GM21786 (cell line): Measurements from ENCODE around the gene CEACAM16.
A peak's percentile ranks its signal among the peaks of the same experiment; 100 is the strongest.

Source experiments
- ATAC-seq: cut with Tn5 transposase; IDR thresholded peaks from one replicate; pipeline ENCODE4 v1.9.1; 2021; ENCODE audit not compliant: unreplicated experiment

Gene CEACAM16

GRCh38 chr19:44744871-44745332 lies 46.0 kb downstream of the CEACAM16 start:
- ATAC-seq, result no peak

GRCh38 chr19:44745341-44745831 lies 46.4 kb downstream of the CEACAM16 start:
- no peak for ATAC-seq

GRCh38 chr19:44745887-44746600 lies 47.1 kb downstream of the CEACAM16 start:
- ATAC-seq, result no peak

GRCh38 chr19:44746616-44746945 lies 47.6 kb downstream of the CEACAM16 start:
- ATAC-seq, result no peak

GRCh38 chr19:44746946-44747738 lies 48.2 kb downstream of the CEACAM16 start:
- ATAC-seq, result peak; percentile 31

GRCh38 chr19:44747739-44748425 lies 48.9 kb downstream of the CEACAM16 start:
- no peak for ATAC-seq

- ATAC-seq, result peak; percentile 37
Observed at GRCh38 chr19:44748426-44749254, 49.7 kb downstream of the CEACAM16 start, which contains the start of gene BCL3. TSS of gene BCL3 (plus strand) at chr19:44748708. CDS start at chr19:44748791, 83 bp downstream.

- ATAC-seq, result no peak
Observed at GRCh38 chr19:44749292-44749691, 50.3 kb downstream of the CEACAM16 start.

- ATAC-seq, result no peak
Observed at GRCh38 chr19:44749994-44750393, 51.0 kb downstream of the CEACAM16 start.

- no peak for ATAC-seq
Observed at GRCh38 chr19:44752123-44752815, 53.3 kb downstream of the CEACAM16 start.

GRCh38 chr19:44752816-44753625 lies 54.1 kb downstream of the CEACAM16 start:
- peak; percentile 57 for ATAC-seq

GRCh38 chr19:44753626-44753931 lies 54.6 kb downstream of the CEACAM16 start:
- no peak for ATAC-seq

GRCh38 chr19:44753932-44754749 lies 55.2 kb downstream of the CEACAM16 start:
- no peak for ATAC-seq

- ATAC-seq, result no peak
Observed at GRCh38 chr19:44754750-44755080, 55.8 kb downstream of the CEACAM16 start.

GRCh38 chr19:44755219-44755618 lies 56.3 kb downstream of the CEACAM16 start:
- no peak for ATAC-seq

GRCh38 chr19:44756089-44756562 lies 57.2 kb downstream of the CEACAM16 start:
- ATAC-seq, result no peak

- no peak for ATAC-seq
Observed at GRCh38 chr19:44757057-44757734, 58.2 kb downstream of the CEACAM16 start.
